Hepatocyte (in vitro differentiated cells): Measurements from ENCODE around the gene KCNIP3. TPM values are rescaled to one million over a fixed set of nuclear protein-coding genes. Genes with fewer than 3 reads are reported as not detected.

Experiments
- DNase-seq: peaks from one replicate; pipeline ENCODE4 v3.0.0-alpha.2; 2016; ENCODE audit warnings: low spot score
- H2AFZ ChIP-seq: fragments of 200-600 bp; sonication (generic); 2 replicates; pipeline ENCODE4 v1.6.0; 2016; ENCODE audit warnings: antibody characterized with exemption, mild to moderate bottlenecking
- H3K27ac ChIP-seq: fragments of 200-600 bp; sonication (generic); 2 replicates; pipeline ENCODE4 v1.5.1; 2016; ENCODE audit warnings: mild to moderate bottlenecking
- H3K27me3 ChIP-seq: fragments of 200-600 bp; sonication (generic); 2 replicates; pipeline ENCODE4 v1.6.1; 2016
- H3K36me3 ChIP-seq: fragments of 200-600 bp; sonication (generic); replicated peaks from 2 replicates; pipeline ENCODE4 v1.5.1; 2016; ENCODE audit warnings: low read depth; ENCODE audit not compliant: insufficient read depth
- H3K4me1 ChIP-seq: fragments of 200-600 bp; sonication (generic); 2 replicates; pipeline ENCODE4 v1.5.1; 2016; ENCODE audit warnings: mild to moderate bottlenecking, moderate library complexity; ENCODE audit not compliant: insufficient read depth
- H3K4me2 ChIP-seq: fragments of 200-600 bp; sonication (generic); 2 replicates; pipeline ENCODE4 v1.6.0; 2016
- H3K4me3 ChIP-seq: fragments of 200-600 bp; sonication (generic); 2 replicates; pipeline ENCODE4 v1.5.1; 2016; ENCODE audit warnings: mild to moderate bottlenecking
- H3K79me2 ChIP-seq: fragments of 200-600 bp; sonication (generic); 2 replicates; pipeline ENCODE4 v1.6.0; 2017; ENCODE audit warnings: mild to moderate bottlenecking
- H3K9me2 ChIP-seq: fragments of 200-600 bp; sonication (generic); replicated peaks from 2 replicates; pipeline ENCODE4 v1.6.0; 2017; ENCODE audit warnings: mild to moderate bottlenecking; ENCODE audit not compliant: insufficient read depth
- H3K9me3 ChIP-seq: fragments of 200-600 bp; sonication (generic); 2 replicates; pipeline ENCODE4 v1.5.1; 2016; ENCODE audit warnings: low read depth, mild to moderate bottlenecking
- H4K20me1 ChIP-seq: fragments of 200-600 bp; sonication (generic); 2 replicates; pipeline ENCODE4 v1.6.0; 2016; ENCODE audit warnings: mild to moderate bottlenecking; ENCODE audit not compliant: insufficient read depth, poor library complexity, severe bottlenecking
- EZH2 ChIP-seq: fragments of 200-600 bp; sonication (generic); IDR thresholded peaks from 2 replicates; pipeline ENCODE4 v1.6.1; 2016; ENCODE audit warnings: antibody characterized with exemption, mild to moderate bottlenecking, borderline replicate concordance
- EZH2phosphoT487 ChIP-seq: fragments of 200-600 bp; sonication (generic); IDR thresholded peaks from one replicate; pipeline ENCODE4 v1.6.1; 2018; ENCODE audit warnings: antibody characterized with exemption, mild to moderate bottlenecking, low read depth, moderate library complexity; ENCODE audit not compliant: unreplicated experiment, severe bottlenecking
- WGBS: methylation state at CpG from one replicate; pipeline ENCODE4 v1.1.6; 2016; ENCODE audit warnings: low lambda C conversion rate; ENCODE audit errors: missing lambda C conversion rate; 5-methylcytosine and 5-hydroxymethylcytosine counted together
- polyA plus RNA-seq: library from polyadenylated mRNA; unstranded; fragments of >200 nt; fragmentation: Nextera tagmentation; extraction: Ambion mirVana; gene quantifications from 2 replicates; pipeline ENCODE4 v1.2.1, GENCODE V29; 2016
- total RNA-seq: library from RNA; depleted of rRNA; stranded (reverse); fragments of >200 nt; gene quantifications from 2 replicates; pipeline ENCODE4 v1.2.3, GENCODE V29; 2014
- TF ChIP-seq, protein P1 (sequence below): fragments of 200-600 bp; sonication (generic); IDR thresholded peaks from 2 replicates; pipeline ENCODE4 v1.5.1; 2016; ENCODE audit warnings: antibody characterized with exemption, mild to moderate bottlenecking; ENCODE audit not compliant: poor library complexity

KCNIP3 gene
- total and polyA plus RNA-seq, 2 experiments from 2014 or later, result 6.1 to 6.5 TPM

DNA sequence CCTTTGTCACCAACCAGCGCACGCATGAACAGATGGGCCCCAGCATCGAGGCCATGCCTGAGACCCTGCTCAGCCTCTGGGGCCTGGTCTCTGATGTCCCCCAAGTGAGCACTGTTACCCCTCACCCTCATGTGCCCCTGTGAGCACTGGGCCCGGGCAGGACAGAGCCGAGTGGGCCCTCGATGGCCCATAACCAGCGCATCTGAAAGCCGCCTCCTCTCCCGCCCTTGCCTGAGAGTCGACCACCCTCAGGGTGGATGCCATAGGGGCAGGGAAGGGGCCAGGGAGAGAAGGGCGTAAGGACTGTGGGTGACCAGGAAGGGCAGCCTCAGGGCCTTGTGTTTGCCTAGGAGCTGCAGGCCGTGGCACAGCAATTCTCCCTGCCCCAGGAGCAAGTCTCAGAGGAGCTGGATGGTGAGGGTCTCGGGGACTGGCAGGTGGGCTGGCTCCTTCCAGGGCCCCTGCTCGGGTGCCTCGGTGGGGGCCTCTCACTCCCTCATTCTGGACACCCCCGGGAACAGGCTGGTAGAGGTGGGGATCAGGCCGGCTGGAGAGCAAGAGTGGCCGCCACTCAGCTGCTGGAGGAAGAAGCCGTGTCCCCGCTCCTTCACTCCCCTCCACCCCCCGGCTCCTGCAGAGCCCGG, 20.8 kb upstream of the KCNIP3 start:
- Histone ChIP-seq H3K27me3 (no peaks in the 10 kb centered on the region), H3K36me3 (no peaks in the 10 kb centered on the region), H3K4me1 (no peaks in the 10 kb centered on the region), H3K4me3 (no peak overlapping the region), H3K4me2 (no peak overlapping the region), H3K9me2 (no peaks in the 10 kb centered on the region), H3K27ac (no peak overlapping the region), H2AFZ (no peak overlapping the region), H3K79me2 (no peaks in the 10 kb centered on the region), H4K20me1 (no peaks in the 10 kb centered on the region), H3K9me3 (no peaks in the 10 kb centered on the region)
- TF ChIP-seq EZH2phosphoT487, result no peak
- TF ChIP-seq EZH2, result no peak
- TF ChIP-seq, protein P1, sequence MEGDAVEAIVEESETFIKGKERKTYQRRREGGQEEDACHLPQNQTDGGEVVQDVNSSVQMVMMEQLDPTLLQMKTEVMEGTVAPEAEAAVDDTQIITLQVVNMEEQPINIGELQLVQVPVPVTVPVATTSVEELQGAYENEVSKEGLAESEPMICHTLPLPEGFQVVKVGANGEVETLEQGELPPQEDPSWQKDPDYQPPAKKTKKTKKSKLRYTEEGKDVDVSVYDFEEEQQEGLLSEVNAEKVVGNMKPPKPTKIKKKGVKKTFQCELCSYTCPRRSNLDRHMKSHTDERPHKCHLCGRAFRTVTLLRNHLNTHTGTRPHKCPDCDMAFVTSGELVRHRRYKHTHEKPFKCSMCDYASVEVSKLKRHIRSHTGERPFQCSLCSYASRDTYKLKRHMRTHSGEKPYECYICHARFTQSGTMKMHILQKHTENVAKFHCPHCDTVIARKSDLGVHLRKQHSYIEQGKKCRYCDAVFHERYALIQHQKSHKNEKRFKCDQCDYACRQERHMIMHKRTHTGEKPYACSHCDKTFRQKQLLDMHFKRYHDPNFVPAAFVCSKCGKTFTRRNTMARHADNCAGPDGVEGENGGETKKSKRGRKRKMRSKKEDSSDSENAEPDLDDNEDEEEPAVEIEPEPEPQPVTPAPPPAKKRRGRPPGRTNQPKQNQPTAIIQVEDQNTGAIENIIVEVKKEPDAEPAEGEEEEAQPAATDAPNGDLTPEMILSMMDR, result no peak
- no peak for DNase-seq
- WGBS, result 90% methylated on average over 19 of the region's 22 CpGs

- H3K36me3 ChIP-seq, result no peaks in the 10 kb centered on the region
- H3K9me3 ChIP-seq, result no peaks in the 10 kb centered on the region
- no peaks in the 10 kb centered on the region for H3K27me3 ChIP-seq
- 90% methylated on average over 5 of the region's 9 CpGs for WGBS
- H3K79me2 ChIP-seq, result no peaks in the 10 kb centered on the region
- H3K4me3 ChIP-seq, result no peak overlapping the region
- no peaks in the 10 kb centered on the region for H3K4me1 ChIP-seq
- DNase-seq, result no peak
- TF ChIP-seq EZH2phosphoT487, result no peak
- TF ChIP-seq, protein P1, result no peak
- no peak for TF ChIP-seq EZH2
- H3K4me2 ChIP-seq, result no peak overlapping the region
- H3K9me2 ChIP-seq, result no peaks in the 10 kb centered on the region
- no peaks in the 10 kb centered on the region for H4K20me1 ChIP-seq
- H2AFZ ChIP-seq, result no peak overlapping the region
- H3K27ac ChIP-seq, result no peak overlapping the region
Observed at GRCh38 chr2:95276888-95277245, 20.3 kb upstream of the KCNIP3 start.

DNA sequence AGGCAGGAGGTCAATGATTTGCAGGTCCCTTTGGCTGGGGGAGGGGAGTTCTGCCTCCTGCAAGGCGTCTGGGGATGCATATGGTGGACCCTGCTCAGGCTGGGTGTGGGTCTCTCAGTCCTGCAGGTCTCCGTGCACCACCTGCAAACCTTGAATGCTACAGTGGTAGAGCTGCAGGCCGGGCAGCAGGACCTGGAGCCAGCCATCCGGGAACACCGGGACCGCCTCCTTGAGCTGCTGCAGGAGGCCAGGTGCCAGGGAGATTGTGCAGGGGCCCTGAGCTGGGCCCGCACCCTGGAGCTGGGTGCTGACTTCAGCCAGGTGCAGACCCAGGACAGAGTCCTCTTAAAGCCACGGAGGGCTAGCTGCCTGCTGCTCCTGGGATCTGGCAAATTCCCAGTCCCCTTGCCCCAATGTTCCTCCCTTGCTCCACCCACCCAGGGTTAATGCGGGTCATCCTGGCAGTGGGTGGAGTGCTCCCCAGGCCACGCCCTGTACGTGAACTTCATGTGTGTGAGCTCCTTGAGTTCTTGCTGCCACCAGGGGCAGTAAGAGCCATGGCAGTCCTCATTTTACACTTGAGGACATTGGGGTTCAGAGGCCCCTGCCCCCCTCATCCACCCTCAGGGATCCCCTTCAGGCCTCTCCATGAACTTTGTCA, 19.8 kb upstream of the KCNIP3 start:
- no peaks in the 10 kb centered on the region for H3K4me1 ChIP-seq
- no peak for DNase-seq
- H3K79me2 ChIP-seq, result no peaks in the 10 kb centered on the region
- H3K27ac ChIP-seq, result no peak overlapping the region
- no peaks in the 10 kb centered on the region for H3K36me3 ChIP-seq
- no peak overlapping the region for H2AFZ ChIP-seq
- H3K9me3 ChIP-seq, result no peaks in the 10 kb centered on the region
- 84% methylated on average over 11 of the region's 11 CpGs for WGBS
- no peaks in the 10 kb centered on the region for H3K27me3 ChIP-seq
- no peak overlapping the region for H3K4me3 ChIP-seq
- no peak overlapping the region for H3K4me2 ChIP-seq
- H3K9me2 ChIP-seq, result no peaks in the 10 kb centered on the region
- TF ChIP-seq EZH2 (no peak), EZH2phosphoT487 (no peak)
- TF ChIP-seq, protein P1, result no peak
- H4K20me1 ChIP-seq, result no peaks in the 10 kb centered on the region
